ENCODE measurements around the gene PDCD1. TPM values are rescaled to one million over a fixed set of nuclear protein-coding genes. Genes with fewer than 3 reads are reported as not detected.

PDCD1 gene
- total and polyA plus RNA-seq, 2 of the 13 experiments (the other 11 are each of a cell fraction or from before 2014, with no cell fraction given): 0.04 TPM; not detected in 1

DNA sequence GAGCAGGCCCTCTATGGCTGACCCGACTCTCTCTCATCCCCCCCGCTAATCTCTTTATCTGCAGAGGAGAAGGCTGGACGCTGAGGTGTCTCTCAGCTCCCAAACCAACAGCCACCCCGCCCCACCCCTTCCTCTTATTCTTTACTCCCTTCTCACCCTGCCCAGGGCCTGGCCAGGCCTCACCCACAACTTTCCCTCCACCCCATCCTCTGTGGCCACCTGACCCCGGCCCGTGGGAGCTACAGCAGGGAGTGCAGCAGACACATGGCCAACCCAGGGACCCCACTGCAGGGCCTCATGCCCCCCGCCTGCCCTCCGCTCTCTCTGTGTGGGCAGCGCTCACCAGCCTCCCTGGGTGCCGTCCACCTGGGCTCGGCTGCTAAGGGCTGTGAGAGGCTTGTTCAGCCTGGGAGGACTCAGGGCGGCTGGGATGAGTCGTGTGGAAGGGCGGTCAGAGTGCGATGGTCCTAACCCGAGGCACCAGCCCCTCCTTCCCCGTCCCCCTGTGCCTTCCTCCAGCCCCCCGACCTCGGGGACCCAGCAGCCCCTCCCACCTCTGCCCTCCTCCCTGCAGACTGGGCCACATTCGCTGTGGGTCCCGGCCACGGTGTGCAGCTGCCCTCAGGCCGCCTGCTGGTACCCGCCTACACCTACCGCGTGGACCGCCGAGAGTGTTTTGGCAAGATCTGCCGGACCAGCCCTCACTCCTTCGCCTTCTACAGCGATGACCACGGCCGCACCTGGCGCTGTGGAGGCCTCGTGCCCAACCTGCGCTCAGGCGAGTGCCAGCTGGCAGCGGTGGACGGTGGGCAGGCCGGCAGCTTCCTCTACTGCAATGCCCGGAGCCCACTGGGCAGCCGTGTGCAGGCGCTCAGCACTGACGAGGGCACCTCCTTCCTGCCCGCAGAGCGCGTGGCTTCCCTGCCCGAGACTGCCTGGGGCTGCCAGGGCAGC is 42.9 kb downstream of the PDCD1 start (continued):
- TF ChIP-seq, protein P1, sequence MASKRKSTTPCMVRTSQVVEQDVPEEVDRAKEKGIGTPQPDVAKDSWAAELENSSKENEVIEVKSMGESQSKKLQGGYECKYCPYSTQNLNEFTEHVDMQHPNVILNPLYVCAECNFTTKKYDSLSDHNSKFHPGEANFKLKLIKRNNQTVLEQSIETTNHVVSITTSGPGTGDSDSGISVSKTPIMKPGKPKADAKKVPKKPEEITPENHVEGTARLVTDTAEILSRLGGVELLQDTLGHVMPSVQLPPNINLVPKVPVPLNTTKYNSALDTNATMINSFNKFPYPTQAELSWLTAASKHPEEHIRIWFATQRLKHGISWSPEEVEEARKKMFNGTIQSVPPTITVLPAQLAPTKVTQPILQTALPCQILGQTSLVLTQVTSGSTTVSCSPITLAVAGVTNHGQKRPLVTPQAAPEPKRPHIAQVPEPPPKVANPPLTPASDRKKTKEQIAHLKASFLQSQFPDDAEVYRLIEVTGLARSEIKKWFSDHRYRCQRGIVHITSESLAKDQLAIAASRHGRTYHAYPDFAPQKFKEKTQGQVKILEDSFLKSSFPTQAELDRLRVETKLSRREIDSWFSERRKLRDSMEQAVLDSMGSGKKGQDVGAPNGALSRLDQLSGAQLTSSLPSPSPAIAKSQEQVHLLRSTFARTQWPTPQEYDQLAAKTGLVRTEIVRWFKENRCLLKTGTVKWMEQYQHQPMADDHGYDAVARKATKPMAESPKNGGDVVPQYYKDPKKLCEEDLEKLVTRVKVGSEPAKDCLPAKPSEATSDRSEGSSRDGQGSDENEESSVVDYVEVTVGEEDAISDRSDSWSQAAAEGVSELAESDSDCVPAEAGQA (IDR thresholded peaks at IDR 0.05; ENCODE audit: low read depth): no peak
- TF ChIP-seq, protein P1 (CRISPR knock-in tag; IDR thresholded peaks at IDR 0.05; ENCODE audit: borderline replicate concordance): no peak
- no peak for TF ChIP-seq PLRG1 (conservative IDR thresholded peaks at IDR 0.05)
- TF ChIP-seq ZNF589 (CRISPR knock-in tag; conservative IDR thresholded peaks at IDR 0.05): no peak
- TF ChIP-seq ELF1 (CRISPR knock-in tag; IDR thresholded peaks at IDR 0.05): no peak
- TF ChIP-seq STAG1 (CRISPR knock-in tag; IDR thresholded peaks at IDR 0.05): no peak
- TF ChIP-seq, protein P2, sequence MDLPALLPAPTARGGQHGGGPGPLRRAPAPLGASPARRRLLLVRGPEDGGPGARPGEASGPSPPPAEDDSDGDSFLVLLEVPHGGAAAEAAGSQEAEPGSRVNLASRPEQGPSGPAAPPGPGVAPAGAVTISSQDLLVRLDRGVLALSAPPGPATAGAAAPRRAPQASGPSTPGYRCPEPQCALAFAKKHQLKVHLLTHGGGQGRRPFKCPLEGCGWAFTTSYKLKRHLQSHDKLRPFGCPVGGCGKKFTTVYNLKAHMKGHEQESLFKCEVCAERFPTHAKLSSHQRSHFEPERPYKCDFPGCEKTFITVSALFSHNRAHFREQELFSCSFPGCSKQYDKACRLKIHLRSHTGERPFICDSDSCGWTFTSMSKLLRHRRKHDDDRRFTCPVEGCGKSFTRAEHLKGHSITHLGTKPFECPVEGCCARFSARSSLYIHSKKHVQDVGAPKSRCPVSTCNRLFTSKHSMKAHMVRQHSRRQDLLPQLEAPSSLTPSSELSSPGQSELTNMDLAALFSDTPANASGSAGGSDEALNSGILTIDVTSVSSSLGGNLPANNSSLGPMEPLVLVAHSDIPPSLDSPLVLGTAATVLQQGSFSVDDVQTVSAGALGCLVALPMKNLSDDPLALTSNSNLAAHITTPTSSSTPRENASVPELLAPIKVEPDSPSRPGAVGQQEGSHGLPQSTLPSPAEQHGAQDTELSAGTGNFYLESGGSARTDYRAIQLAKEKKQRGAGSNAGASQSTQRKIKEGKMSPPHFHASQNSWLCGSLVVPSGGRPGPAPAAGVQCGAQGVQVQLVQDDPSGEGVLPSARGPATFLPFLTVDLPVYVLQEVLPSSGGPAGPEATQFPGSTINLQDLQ (CRISPR knock-in tag; IDR thresholded peaks at IDR 0.05): no peak
- no peak for TF ChIP-seq KLF13 (CRISPR knock-in tag; IDR thresholded peaks at IDR 0.05)
- TF ChIP-seq, protein P3, sequence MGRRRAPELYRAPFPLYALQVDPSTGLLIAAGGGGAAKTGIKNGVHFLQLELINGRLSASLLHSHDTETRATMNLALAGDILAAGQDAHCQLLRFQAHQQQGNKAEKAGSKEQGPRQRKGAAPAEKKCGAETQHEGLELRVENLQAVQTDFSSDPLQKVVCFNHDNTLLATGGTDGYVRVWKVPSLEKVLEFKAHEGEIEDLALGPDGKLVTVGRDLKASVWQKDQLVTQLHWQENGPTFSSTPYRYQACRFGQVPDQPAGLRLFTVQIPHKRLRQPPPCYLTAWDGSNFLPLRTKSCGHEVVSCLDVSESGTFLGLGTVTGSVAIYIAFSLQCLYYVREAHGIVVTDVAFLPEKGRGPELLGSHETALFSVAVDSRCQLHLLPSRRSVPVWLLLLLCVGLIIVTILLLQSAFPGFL (CRISPR knock-in tag; IDR thresholded peaks at IDR 0.05): no peak
- TF ChIP-seq SRSF1 (optimal IDR thresholded peaks at IDR 0.05; ENCODE audit: low read depth, low read length): no peak
- TF ChIP-seq AKAP8 (CRISPR knock-in tag; IDR thresholded peaks at IDR 0.05): peak; percentile 87
- TF ChIP-seq RBFOX2 (IDR thresholded peaks at IDR 0.05; ENCODE audit: low read depth, low read length): peak; percentile 44
- TF ChIP-seq HNRNPL (IDR thresholded peaks at IDR 0.05; ENCODE audit: low read depth, low read length): peak; percentile 59
- no peak for TF ChIP-seq MXI1 (IDR thresholded peaks at IDR 0.05; ENCODE audit: borderline replicate concordance, low read depth, low read length)
- TF ChIP-seq, protein P4, sequence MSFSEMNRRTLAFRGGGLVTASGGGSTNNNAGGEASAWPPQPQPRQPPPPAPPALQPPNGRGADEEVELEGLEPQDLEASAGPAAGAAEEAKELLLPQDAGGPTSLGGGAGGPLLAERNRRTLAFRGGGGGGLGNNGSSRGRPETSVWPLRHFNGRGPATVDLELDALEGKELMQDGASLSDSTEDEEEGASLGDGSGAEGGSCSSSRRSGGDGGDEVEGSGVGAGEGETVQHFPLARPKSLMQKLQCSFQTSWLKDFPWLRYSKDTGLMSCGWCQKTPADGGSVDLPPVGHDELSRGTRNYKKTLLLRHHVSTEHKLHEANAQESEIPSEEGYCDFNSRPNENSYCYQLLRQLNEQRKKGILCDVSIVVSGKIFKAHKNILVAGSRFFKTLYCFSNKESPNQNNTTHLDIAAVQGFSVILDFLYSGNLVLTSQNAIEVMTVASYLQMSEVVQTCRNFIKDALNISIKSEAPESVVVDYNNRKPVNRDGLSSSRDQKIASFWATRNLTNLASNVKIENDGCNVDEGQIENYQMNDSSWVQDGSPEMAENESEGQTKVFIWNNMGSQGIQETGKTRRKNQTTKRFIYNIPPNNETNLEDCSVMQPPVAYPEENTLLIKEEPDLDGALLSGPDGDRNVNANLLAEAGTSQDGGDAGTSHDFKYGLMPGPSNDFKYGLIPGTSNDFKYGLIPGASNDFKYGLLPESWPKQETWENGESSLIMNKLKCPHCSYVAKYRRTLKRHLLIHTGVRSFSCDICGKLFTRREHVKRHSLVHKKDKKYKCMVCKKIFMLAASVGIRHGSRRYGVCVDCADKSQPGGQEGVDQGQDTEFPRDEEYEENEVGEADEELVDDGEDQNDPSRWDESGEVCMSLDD (CRISPR knock-in tag; IDR thresholded peaks at IDR 0.05; ENCODE audit: borderline replicate concordance): no peak
- TF ChIP-seq ZNF605 (CRISPR knock-in tag; IDR thresholded peaks at IDR 0.05): no peak
- no peak for TF ChIP-seq JARID2 (CRISPR knock-in tag; IDR thresholded peaks at IDR 0.05; ENCODE audit: insufficient replicate concordance)
